Heart left ventricle (tissue), 16 donors: ENCODE data around the gene NABP2. TPM values are rescaled to one million over a fixed set of nuclear protein-coding genes. Genes with fewer than 3 reads are reported as not detected.
A peak's percentile ranks its signal among the peaks of the same experiment; 100 is the strongest.

Experiments used
- ATAC-seq, 4 donors: fragments of 200-7000 bp; cut with Tn5 transposase; one replicate each; pipeline ENCODE4 v1.9.1; 2020 to 2022; ENCODE audit warnings: moderate library complexity in 4 of 4, mild to moderate bottlenecking in 3 of 4, moderate number of reproducible peaks in 1 of 4
- DNase-seq, 5 donors: peaks; one replicate each; pipeline ENCODE4 v3.0.0-alpha.2; 2020
- H3K27ac ChIP-seq, 12 donors: fragments of 200-600 bp; sonication (generic) in 4 of 12; one replicate each; pipeline versions ENCODE4 v1.5.0 to v1.8.0; 2016 to 2022; ENCODE audit warnings: mild to moderate bottlenecking in 2 of 12
- H3K27me3 ChIP-seq, 9 donors: fragments of 200-600 bp; sonication (generic) in 2 of 9; one replicate each; pipeline versions ENCODE4 v1.5.1 to v1.8.0; 2016 to 2022; ENCODE audit warnings: mild to moderate bottlenecking in 3 of 9
- H3K36me3 ChIP-seq, 9 donors: fragments of 200-600 bp; sonication (generic) in 2 of 9; one replicate each; pipeline versions ENCODE4 v1.5.0 to v1.8.0; 2018 to 2022; ENCODE audit warnings: mild to moderate bottlenecking in 2 of 9
- H3K4me1 ChIP-seq, 12 donors: fragments of 200-600 bp; sonication (generic) in 4 of 12; one replicate each; pipeline versions ENCODE4 v1.5.0 to v1.8.0; 2016 to 2022; ENCODE audit warnings: mild to moderate bottlenecking in 3 of 12
- H3K4me3 ChIP-seq, 12 donors: fragments of 200-600 bp; sonication (generic) in 4 of 12; one replicate each; pipeline versions ENCODE4 v1.5.0 to v1.8.0; 2017 to 2022; ENCODE audit warnings: mild to moderate bottlenecking in 9 of 12, moderate library complexity in 4 of 12
- H3K9me3 ChIP-seq, 12 donors: fragments of 200-600 bp; sonication (generic) in 4 of 12; one replicate each; pipeline versions ENCODE4 v1.5.0 to v1.8.0; 2016 to 2022; ENCODE audit warnings: mild to moderate bottlenecking in 1 of 12
- CTCF ChIP-seq, 12 donors: fragments of 200-600 bp; sonication (generic) in 4 of 12; IDR thresholded peaks; one replicate each; pipeline versions ENCODE4 v1.5.0 to v1.8.0; 2018 to 2022; ENCODE audit warnings: antibody characterized with exemption in 12 of 12, mild to moderate bottlenecking in 5 of 12
- POLR2A ChIP-seq, 2 donors: fragments of 450-650 bp; IDR thresholded peaks; one replicate each; pipeline ENCODE4 v1.6.1; 2017; ENCODE audit warnings: antibody characterized with exemption in 2 of 2, mild to moderate bottlenecking in 2 of 2, moderate library complexity in 2 of 2
- WGBS, 4 donors: extraction: QIAGEN DNeasy Blood & Tissue Kit in 2 of 4; methylation state at CpG; one replicate each; pipeline versions ENCODE4 v1.1.5 to v1.1.7; 2013 to 2018; 5-methylcytosine and 5-hydroxymethylcytosine counted together
- intact Hi-C, 10 donors: fragments of 100-400 bp; cut with DNase I; formaldehyde crosslinking; loops; one replicate each; pipeline versions ENCODE4 v1.11.1 to v1.14.2; 2022
- polyA plus RNA-seq, 2 donors: library from polyadenylated mRNA; stranded (reverse); fragments of 200-250 nt; gene quantifications; one replicate each; pipeline ENCODE4 v1.2.3, GENCODE V29; 2013
- total RNA-seq, 9 donors: library from RNA; depleted of rRNA in 2 of 9; stranded (reverse); fragments of >200 nt in 2 of 9; fragmentation: NEBNext Ultra II Directional in 3 of 9; extraction: Animal tissue kit (Norgen Biotek cat#: 25700) in 3 of 9; gene quantifications; one replicate each; pipeline versions ENCODE4 v1.1.0 to v1.2.4, GENCODE V29; 2016 to 2023
- donor health status: ischemic (EF 13 %, LVEDD 7.1; RV severe dilation, severe dysfunction).
- donor health status: healthy with polysubstance abuse.
- donor health status: DM: no; HTN: yes; CAD: no.
- donor health status: DM: no; HTN: no; CAD: no.
- donor health status: ischemic (EF 25% LVEDD 6.9; RV normal size, moderate dysfunction).
- donor health status: ischemic (EF 25% LVEDD 5.7; RV mildly dilated, moderate dysfunction).
- donor health status: healthy.
- donor health status: DM: yes; HTN: yes; CAD: no.
- donor health status: ischemic (EF 35%, LVEDD 5.7; RV mildly dilated, moderate dysfunction).
- donor health status: nonischemic (EF 11% LVEDD 7.7; RV severe dilation, severe dysfunction).
- donor health status: DM: yes; HTN: yes; CAD: no.
- donor health status: PGD.
- donor health status: ischemic (EF 29% LVEDD 5.4; RV normal size, mild dysfunction).
- donor health status: nonischemic (EF 23%, LVEDD 6.1; RV moderate dilation, normal function).

The NABP2 gene
- total and polyA plus RNA-seq, 11 donors, result 14.8 to 30.1 (median 20.7) TPM

GRCh38 chr12:56220611-56221231 is 3.4 kb upstream of the NABP2 start:
- Histone ChIP-seq H3K4me1 (peaks cover 8 to 52% (median 41%) of the 10 kb centered on the region in 12 donors), H3K4me3 (peak overlapping the region; percentile 56 to 95 (median 76)), H3K27ac (peak overlapping the region; percentile 86 to 99 (median 96)), H3K27me3 (no peaks in the 10 kb centered on the region), H3K36me3 (peaks cover 0 to 19% (median 14%) of the 10 kb centered on the region in 9 donors), H3K9me3 (no peaks in the 10 kb centered on the region)
- ATAC-seq (no peak), DNase-seq (peak in 1 of 5 donors; percentile 55)
- TF ChIP-seq CTCF (IDR thresholded peaks at IDR 0.05) (no peak), POLR2A (IDR thresholded peaks at IDR 0.05) (no peak)
- intact Hi-C loops, result loop anchor here in 6 of 10 donors (5.0 to 10.0 kb wide), 4 partner anchors 33 to 244 kb away; partner anchors contain the start of genes ANKRD52 (in 4 of the 6), ESYT1 (in 1 of the 6), SMARCC2 (in 1 of the 6) and SPRYD4 (in 1 of the 6)
- WGBS, 4 donors, result 4 to 6% (median 5%) methylated on average over 10 of the region's 10 CpGs

DNA sequence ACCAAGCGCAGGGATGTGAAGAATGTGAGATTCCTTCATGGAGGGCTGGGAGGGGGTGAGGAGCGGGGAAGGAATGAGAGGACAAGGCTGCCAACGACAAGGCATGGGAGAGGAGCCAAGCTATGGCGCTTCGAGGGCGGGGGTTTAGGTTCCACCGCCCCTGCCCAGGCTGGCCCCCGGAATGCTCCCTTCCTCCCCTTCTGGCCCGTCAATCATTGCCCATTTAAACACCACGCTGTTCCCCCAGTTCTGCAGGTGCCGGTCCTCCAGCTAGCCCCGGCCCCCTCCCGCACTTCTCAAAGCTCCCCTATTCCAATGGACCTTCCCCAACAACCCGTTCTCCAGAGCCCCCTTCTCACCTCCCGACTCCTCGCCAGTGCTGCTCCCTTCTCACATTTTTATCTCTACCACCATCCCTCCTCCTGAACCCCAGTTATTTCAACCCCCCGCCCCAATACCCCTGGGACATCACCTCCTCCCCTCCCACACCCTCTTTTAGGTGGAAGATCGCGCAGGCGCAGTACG is 2.8 kb upstream of the NABP2 start:
- 0 to 1% (median 1%) methylated on average over 21 of the region's 21 CpGs for WGBS, 4 donors
- Histone ChIP-seq H3K27me3 (no peaks in the 10 kb centered on the region), H3K9me3 (no peaks in the 10 kb centered on the region), H3K4me3 (peak overlapping the region; percentile 56 to 95 (median 76)), H3K4me1 (peaks cover 8 to 52% (median 41%) of the 10 kb centered on the region in 12 donors), H3K36me3 (peaks cover 0 to 17% (median 8%) of the 10 kb centered on the region in 9 donors), H3K27ac (peak overlapping the region; percentile 86 to 99 (median 96))
- DNase-seq (peak; percentile 53 to 78 (median 68)), ATAC-seq (peak; percentile 8 to 38 (median 21))
- TF ChIP-seq POLR2A (IDR thresholded peaks at IDR 0.05) (no peak), CTCF (IDR thresholded peaks at IDR 0.05) (no peak)
- intact Hi-C loops, result loop anchor here in 6 of 10 donors (5.0 to 10.0 kb wide), 4 partner anchors 34 to 244 kb away; partner anchors contain the start of genes ANKRD52 (in 4 of the 6), ESYT1 (in 1 of the 6), SMARCC2 (in 1 of the 6) and SPRYD4 (in 1 of the 6)

- H3K27ac ChIP-seq, result peak within 1 kb of the TSS; percentile 86 to 99 (median 96)
- H3K4me3 ChIP-seq, result peak within 1 kb of the TSS; percentile 56 to 95 (median 76)
- intact Hi-C loops, result loop anchor here in 7 of 10 donors (2.0 to 10.0 kb wide), 6 partner anchors 35 to 243 kb away; partner anchors contain the start of genes ANKRD52 (in 4 of the 7), ZC3H10 (in 2 of the 7), CS (in 1 of the 7) and ESYT1 (in 1 of the 7)
- 0 to 1% (median 1%) methylated on average over 38 to 42 of the region's 42 CpGs for WGBS, 4 donors
- DNase-seq (peak; percentile 97 to 98 (median 98)), ATAC-seq (peak; percentile 91 to 94 (median 94))
- H3K36me3 ChIP-seq, result peaks cover 0 to 11% (median 4%) of the 10 kb centered on the region in 9 donors
- H3K4me1 ChIP-seq, result peaks cover 8 to 52% (median 41%) of the 10 kb centered on the region in 12 donors
- TF ChIP-seq CTCF (IDR thresholded peaks at IDR 0.05) (peak in 3 of 12 donors; percentile 25 to 30 (median 30)), POLR2A (IDR thresholded peaks at IDR 0.05) (peak; percentile 82 to 96)
- no peaks in the 10 kb centered on the region for H3K27me3 ChIP-seq
- no peaks in the 10 kb centered on the region for H3K9me3 ChIP-seq
Measured at GRCh38 chr12:56221757-56222530, 2.2 kb upstream of the NABP2 start, which contains the start of gene RNF41. Gene RNF41, minus strand, starts transcription at chr12:56221922. Its CDS starts 7,875 bp downstream, at chr12:56214047.
